ENCODE results near the gene MFAP4.

Gene MFAP4

GRCh38 chr17:19409509-19409908, 22.5 kb upstream of the MFAP4 start:
- DNase-seq, result no peak

GRCh38 chr17:19409066-19409465, 22.1 kb upstream of the MFAP4 start:
- DNase-seq, result no peak

- no peak for DNase-seq
These were observed 21.3 kb upstream of the MFAP4 start for GRCh38 chr17:19408346-19408710.

- DNase-seq, result no peak
These were observed 20.8 kb upstream of the MFAP4 start for GRCh38 chr17:19407601-19408345.

GRCh38 chr17:19405114-19405513, 18.1 kb upstream of the MFAP4 start:
- no peak for DNase-seq

- no peak for DNase-seq
These were observed 17.3 kb upstream of the MFAP4 start for GRCh38 chr17:19404264-19404663.

GRCh38 chr17:19403021-19403420, 16.0 kb upstream of the MFAP4 start:
- DNase-seq, result no peak

GRCh38 chr17:19402171-19402570, 15.2 kb upstream of the MFAP4 start:
- no peak for DNase-seq

- no peak for DNase-seq
These were observed 14.5 kb upstream of the MFAP4 start for GRCh38 chr17:19401321-19402010.

GRCh38 chr17:19399750-19400450, 12.9 kb upstream of the MFAP4 start:
- DNase-seq, result no peak

- peak; percentile 22 for DNase-seq
These were observed 11.6 kb upstream of the MFAP4 start for GRCh38 chr17:19398301-19399181.

GRCh38 chr17:19397556-19398041, 10.6 kb upstream of the MFAP4 start:
- DNase-seq, result no peak

GRCh38 chr17:19392303-19392702, 5.3 kb upstream of the MFAP4 start:
- DNase-seq, result no peak

- DNase-seq, result no peak
These were observed 4.4 kb upstream of the MFAP4 start for GRCh38 chr17:19391432-19391831.

GRCh38 chr17:19390951-19391350, 4.0 kb upstream of the MFAP4 start:
- DNase-seq, result no peak

GRCh38 chr17:19388791-19389785, 2.1 kb upstream of the MFAP4 start:
- peak; percentile 35 for DNase-seq

GRCh38 chr17:19387921-19388521, 1.0 kb upstream of the MFAP4 start:
- peak; percentile 63 for DNase-seq

GRCh38 chr17:19386051-19386929, 700 bp downstream of the MFAP4 start:
- no peak for DNase-seq

GRCh38 chr17:19385521-19385983, 1.4 kb downstream of the MFAP4 start:
- no peak for DNase-seq
